GM19193 (cell line): ENCODE measurements around the gene DUSP21.

Experiments
- POLR2A ChIP-seq: IDR thresholded peaks from 4 replicates; pipeline ENCODE4 v1.6.1; 2011; ENCODE audit not compliant: insufficient read depth, insufficient read length; ENCODE audit errors: extremely low read depth

The DUSP21 gene

GRCh38 chrX:44873415-44874276 is 29.8 kb downstream of the DUSP21 start:
- no peak for TF ChIP-seq POLR2A

- TF ChIP-seq POLR2A, result no peak
These were observed 30.8 kb downstream of the DUSP21 start for GRCh38 chrX:44874420-44875184.

- no peak for TF ChIP-seq POLR2A
These were observed 31.3 kb downstream of the DUSP21 start for GRCh38 chrX:44875185-44875489.

GRCh38 chrX:44876086-44876485 is 32.3 kb downstream of the DUSP21 start:
- TF ChIP-seq POLR2A, result no peak

- TF ChIP-seq POLR2A, result no peak
These were observed 32.9 kb downstream of the DUSP21 start for GRCh38 chrX:44876767-44877166.

- TF ChIP-seq POLR2A, result no peak
These were observed 35.0 kb downstream of the DUSP21 start for GRCh38 chrX:44878780-44879179.

GRCh38 chrX:44881549-44881948 is 37.7 kb downstream of the DUSP21 start:
- no peak for TF ChIP-seq POLR2A

- no peak for TF ChIP-seq POLR2A
These were observed 38.8 kb downstream of the DUSP21 start for GRCh38 chrX:44882635-44883034.

- TF ChIP-seq POLR2A, result no peak
These were observed 41.1 kb downstream of the DUSP21 start for GRCh38 chrX:44884944-44885343.

GRCh38 chrX:44889824-44890223 is 46.0 kb downstream of the DUSP21 start:
- no peak for TF ChIP-seq POLR2A

GRCh38 chrX:44890247-44890646 is 46.4 kb downstream of the DUSP21 start:
- TF ChIP-seq POLR2A, result no peak

GRCh38 chrX:44891642-44892041 is 47.8 kb downstream of the DUSP21 start:
- TF ChIP-seq POLR2A, result no peak
